OCI-LY3 (cell line): ENCODE results near the gene CHST11.

Experiments
- H2AFZ ChIP-seq: fragments of 200-600, 300-600 bp; shearing (Covaris generic); 2 replicates; pipeline ENCODE4 v1.6.0; 2014; ENCODE audit warnings: antibody characterized with exemption, low read depth, low read length
- H3K27ac ChIP-seq: fragments of 200-600, 300-600 bp; sonication (generic); 2 replicates; pipeline ENCODE4 v1.5.1; 2014; ENCODE audit warnings: mild to moderate bottlenecking, low read length, moderate library complexity, mixed read lengths
- H3K27me3 ChIP-seq: fragments of 200-600, 300-600 bp; sonication (generic); 2 replicates; pipeline ENCODE4 v1.6.1; 2014; ENCODE audit warnings: low read depth, low read length, mixed read lengths
- H3K36me3 ChIP-seq: fragments of 200-600, 300-600 bp; sonication (generic); replicated peaks from 2 replicates; pipeline ENCODE3; 2014; ENCODE audit warnings: low read depth, low read length, mixed read lengths
- H3K4me1 ChIP-seq: fragments of 300-600, 200-600 bp; sonication (generic); 2 replicates; pipeline ENCODE4 v1.6.1; 2014; ENCODE audit warnings: low read length, mixed read lengths
- H3K4me2 ChIP-seq: fragments of 200-600, 300-600 bp; sonication (generic); 2 replicates; pipeline ENCODE4 v1.6.1; 2014; ENCODE audit warnings: low read length, mixed read lengths
- H3K4me3 ChIP-seq: fragments of 300-600, 200-600 bp; sonication (generic); 2 replicates; pipeline ENCODE4 v1.5.1; 2014; ENCODE audit warnings: antibody characterized with exemption, mild to moderate bottlenecking, low read length, moderate library complexity
- H3K79me2 ChIP-seq: fragments of 300-600, 200-600 bp; shearing (Covaris generic); 2 replicates; pipeline ENCODE4 v1.6.1; 2014; ENCODE audit warnings: mild to moderate bottlenecking, low read length, mixed read lengths
- H3K9ac ChIP-seq: fragments of 300-600, 200-600 bp; shearing (Covaris generic); 2 replicates; pipeline ENCODE4 v1.6.0; 2014; ENCODE audit warnings: mild to moderate bottlenecking, low read length, moderate library complexity
- H3K9me3 ChIP-seq: fragments of 200-600, 300-600 bp; shearing (Covaris generic); 2 replicates; pipeline ENCODE4 v1.6.1; 2014; ENCODE audit warnings: low read length, mixed read lengths; ENCODE audit not compliant: insufficient read depth
- H4K20me1 ChIP-seq: fragments of 200-600, 300-600 bp; sonication (generic); 2 replicates; pipeline ENCODE4 v1.6.1; 2016; ENCODE audit warnings: low read length, mixed read lengths; ENCODE audit not compliant: insufficient read depth
- CTCF ChIP-seq: fragments of 200-600, 300-600 bp; sonication (generic); IDR thresholded peaks from 2 replicates; pipeline ENCODE4 v1.5.1; 2014; ENCODE audit warnings: antibody characterized with exemption, low read length, low read depth
- EZH2phosphoT487 ChIP-seq: fragments of 200-600 bp; shearing (Covaris generic); IDR thresholded peaks from 2 replicates; pipeline ENCODE4 v1.6.1; 2018; ENCODE audit warnings: antibody characterized with exemption, mixed run types, low read depth

The CHST11 gene

GRCh38 chr12:104622928-104623327 is 166.2 kb downstream of the CHST11 start:
- Histone ChIP-seq H3K27me3 (no peaks in the 10 kb centered on the region), H3K4me3 (no peak overlapping the region), H3K79me2 (no peaks in the 10 kb centered on the region), H3K9ac (no peak overlapping the region), H4K20me1 (no peaks in the 10 kb centered on the region), H3K27ac (no peak overlapping the region), H3K4me2 (no peak overlapping the region), H2AFZ (no peak overlapping the region), H3K4me1 (no peaks in the 10 kb centered on the region), H3K9me3 (no peaks in the 10 kb centered on the region), H3K36me3 (no peaks in the 10 kb centered on the region)
- TF ChIP-seq CTCF = no peak
- no peak for TF ChIP-seq EZH2phosphoT487

GRCh38 chr12:104623883-104624282 is 167.1 kb downstream of the CHST11 start:
- Histone ChIP-seq H3K9ac (no peak overlapping the region), H3K36me3 (no peaks in the 10 kb centered on the region), H3K4me1 (no peaks in the 10 kb centered on the region), H3K27ac (no peak overlapping the region), H3K27me3 (no peaks in the 10 kb centered on the region), H3K9me3 (no peaks in the 10 kb centered on the region), H3K4me3 (no peak overlapping the region), H3K4me2 (no peak overlapping the region), H2AFZ (no peak overlapping the region), H3K79me2 (no peaks in the 10 kb centered on the region), H4K20me1 (no peaks in the 10 kb centered on the region)
- TF ChIP-seq CTCF (no peak), EZH2phosphoT487 (no peak)

GRCh38 chr12:104624529-104624928 is 167.8 kb downstream of the CHST11 start:
- no peak overlapping the region for H3K9ac ChIP-seq
- H3K4me2 ChIP-seq = no peak overlapping the region
- H3K4me1 ChIP-seq = no peaks in the 10 kb centered on the region
- no peaks in the 10 kb centered on the region for H3K36me3 ChIP-seq
- no peaks in the 10 kb centered on the region for H3K27me3 ChIP-seq
- H3K79me2 ChIP-seq = no peaks in the 10 kb centered on the region
- TF ChIP-seq EZH2phosphoT487 (no peak), CTCF (no peak)
- no peaks in the 10 kb centered on the region for H4K20me1 ChIP-seq
- H3K9me3 ChIP-seq = no peaks in the 10 kb centered on the region
- H3K27ac ChIP-seq = no peak overlapping the region
- no peak overlapping the region for H2AFZ ChIP-seq
- no peak overlapping the region for H3K4me3 ChIP-seq

- Histone ChIP-seq H3K9me3 (no peaks in the 10 kb centered on the region), H3K27ac (no peak overlapping the region), H3K4me2 (no peak overlapping the region), H3K4me1 (no peaks in the 10 kb centered on the region), H3K36me3 (no peaks in the 10 kb centered on the region), H3K9ac (no peak overlapping the region), H3K79me2 (no peaks in the 10 kb centered on the region), H2AFZ (no peak overlapping the region), H3K27me3 (no peaks in the 10 kb centered on the region), H3K4me3 (no peak overlapping the region), H4K20me1 (no peaks in the 10 kb centered on the region)
- TF ChIP-seq EZH2phosphoT487 (no peak), CTCF (no peak)
Observed at GRCh38 chr12:104626069-104626837, 169.5 kb downstream of the CHST11 start.
